Activated naive CD4-positive, alpha-beta T cell treated with anti-CD3 and anti-CD28 coated beads, Interleukin-2, amount 50 U/mL, for 24 hours (primary cell): ENCODE measurements around the gene KRT36.

Experiments
- H3K27ac Mint-ChIP-seq: one replicate; pipeline ENCODE4 v1.8.0; 2021; ENCODE audit warnings: mild to moderate bottlenecking, mixed read lengths
- H3K27me3 Mint-ChIP-seq: one replicate; pipeline ENCODE4 v1.8.0; 2021; ENCODE audit warnings: mixed read lengths
- H3K36me3 Mint-ChIP-seq: one replicate; pipeline ENCODE4 v1.8.0; 2021; ENCODE audit warnings: mixed read lengths
- H3K4me1 Mint-ChIP-seq: one replicate; pipeline ENCODE4 v1.8.0; 2021; ENCODE audit warnings: mixed read lengths
- H3K4me3 Mint-ChIP-seq: one replicate; pipeline ENCODE4 v1.8.0; 2021; ENCODE audit warnings: mild to moderate bottlenecking, mixed read lengths
- H3K9me3 Mint-ChIP-seq: one replicate; pipeline ENCODE4 v1.8.0; 2021; ENCODE audit warnings: mixed read lengths

The KRT36 gene

GRCh38 chr17:41476866-41477815 is 12.6 kb downstream of the KRT36 start:
- H3K9me3 Mint-ChIP-seq: no peaks in the 10 kb centered on the region
- no peak overlapping the region for H3K27ac Mint-ChIP-seq
- H3K4me3 Mint-ChIP-seq: no peak overlapping the region

GRCh38 chr17:41475421-41475820 is 14.3 kb downstream of the KRT36 start:
- Mint-ChIP-seq H3K36me3 (no peaks in the 10 kb centered on the region), H3K27ac (no peak overlapping the region), H3K9me3 (no peaks in the 10 kb centered on the region), H3K4me3 (no peak overlapping the region), H3K27me3 (no peaks in the 10 kb centered on the region), H3K4me1 (no peaks in the 10 kb centered on the region)

More at GRCh38 chr17:41476866-41477815, 12.6 kb downstream of the KRT36 start:
- Mint-ChIP-seq H3K36me3 (no peaks in the 10 kb centered on the region), H3K27me3 (no peaks in the 10 kb centered on the region), H3K4me1 (no peaks in the 10 kb centered on the region)

- H3K27ac Mint-ChIP-seq: no peak overlapping the region
- H3K9me3 Mint-ChIP-seq: no peaks in the 10 kb centered on the region
- no peaks in the 10 kb centered on the region for H3K36me3 Mint-ChIP-seq
- no peaks in the 10 kb centered on the region for H3K27me3 Mint-ChIP-seq
- no peaks in the 10 kb centered on the region for H3K4me1 Mint-ChIP-seq
- H3K4me3 Mint-ChIP-seq: no peak overlapping the region
Observed at GRCh38 chr17:41474863-41475262, 14.8 kb downstream of the KRT36 start.

GRCh38 chr17:41468346-41468745 is 21.4 kb downstream of the KRT36 start:
- H3K36me3 Mint-ChIP-seq: no peaks in the 10 kb centered on the region
- H3K27me3 Mint-ChIP-seq: no peaks in the 10 kb centered on the region
- H3K4me3 Mint-ChIP-seq: no peak overlapping the region
- H3K9me3 Mint-ChIP-seq: no peaks in the 10 kb centered on the region
- H3K4me1 Mint-ChIP-seq: no peaks in the 10 kb centered on the region
- H3K27ac Mint-ChIP-seq: no peak overlapping the region

GRCh38 chr17:41467561-41467960 is 22.1 kb downstream of the KRT36 start:
- H3K36me3 Mint-ChIP-seq: no peaks in the 10 kb centered on the region
- H3K27ac Mint-ChIP-seq: no peak overlapping the region
- no peaks in the 10 kb centered on the region for H3K27me3 Mint-ChIP-seq
- no peak overlapping the region for H3K4me3 Mint-ChIP-seq
- no peaks in the 10 kb centered on the region for H3K4me1 Mint-ChIP-seq
- no peaks in the 10 kb centered on the region for H3K9me3 Mint-ChIP-seq

GRCh38 chr17:41466988-41467387 is 22.7 kb downstream of the KRT36 start, which contains the start of gene KRT32:
Gene KRT32, minus strand, starts transcription at chr17:41467386. Its CDS starts 61 bp downstream, at chr17:41467325.
- no peak within 1 kb of the TSS for H3K4me3 Mint-ChIP-seq
- no peaks in the 10 kb centered on the region for H3K9me3 Mint-ChIP-seq
- H3K4me1 Mint-ChIP-seq: no peaks in the 10 kb centered on the region
- H3K27me3 Mint-ChIP-seq: no peaks in the 10 kb centered on the region
- no peaks in the 10 kb centered on the region for H3K36me3 Mint-ChIP-seq
- H3K27ac Mint-ChIP-seq: no peak within 1 kb of the TSS

GRCh38 chr17:41464682-41465081 is 25.0 kb downstream of the KRT36 start:
- Mint-ChIP-seq H3K9me3 (no peaks in the 10 kb centered on the region), H3K36me3 (no peaks in the 10 kb centered on the region), H3K27me3 (no peaks in the 10 kb centered on the region)

GRCh38 chr17:41464173-41464572 is 25.5 kb downstream of the KRT36 start:
- H3K27ac Mint-ChIP-seq: no peak overlapping the region
- H3K36me3 Mint-ChIP-seq: no peaks in the 10 kb centered on the region
- no peaks in the 10 kb centered on the region for H3K4me1 Mint-ChIP-seq

More at GRCh38 chr17:41464682-41465081, 25.0 kb downstream of the KRT36 start:
- no peak overlapping the region for H3K4me3 Mint-ChIP-seq
- no peaks in the 10 kb centered on the region for H3K4me1 Mint-ChIP-seq
- peak overlapping the region; percentile 74 for H3K27ac Mint-ChIP-seq

GRCh38 chr17:41463746-41464145 is 26.0 kb downstream of the KRT36 start:
- H3K4me3 Mint-ChIP-seq: no peak overlapping the region
- no peaks in the 10 kb centered on the region for H3K9me3 Mint-ChIP-seq
- H3K27ac Mint-ChIP-seq: no peak overlapping the region
- H3K4me1 Mint-ChIP-seq: no peaks in the 10 kb centered on the region
- no peaks in the 10 kb centered on the region for H3K36me3 Mint-ChIP-seq
- H3K27me3 Mint-ChIP-seq: no peaks in the 10 kb centered on the region

More at GRCh38 chr17:41464173-41464572, 25.5 kb downstream of the KRT36 start:
- Mint-ChIP-seq H3K4me3 (no peak overlapping the region), H3K27me3 (no peaks in the 10 kb centered on the region), H3K9me3 (no peaks in the 10 kb centered on the region)

GRCh38 chr17:41462705-41463104 is 27.0 kb downstream of the KRT36 start:
- no peaks in the 10 kb centered on the region for H3K36me3 Mint-ChIP-seq
- no peak overlapping the region for H3K4me3 Mint-ChIP-seq
- no peaks in the 10 kb centered on the region for H3K4me1 Mint-ChIP-seq
- H3K27ac Mint-ChIP-seq: no peak overlapping the region
- no peaks in the 10 kb centered on the region for H3K9me3 Mint-ChIP-seq
- H3K27me3 Mint-ChIP-seq: no peaks in the 10 kb centered on the region

GRCh38 chr17:41457676-41458075 is 32.0 kb downstream of the KRT36 start:
- H3K27me3 Mint-ChIP-seq: no peaks in the 10 kb centered on the region
- H3K27ac Mint-ChIP-seq: no peak overlapping the region
- no peaks in the 10 kb centered on the region for H3K9me3 Mint-ChIP-seq
- no peaks in the 10 kb centered on the region for H3K4me1 Mint-ChIP-seq
- H3K4me3 Mint-ChIP-seq: no peak overlapping the region
- H3K36me3 Mint-ChIP-seq: no peaks in the 10 kb centered on the region

- no peak overlapping the region for H3K27ac Mint-ChIP-seq
- no peaks in the 10 kb centered on the region for H3K9me3 Mint-ChIP-seq
- H3K4me1 Mint-ChIP-seq: no peaks in the 10 kb centered on the region
- H3K4me3 Mint-ChIP-seq: no peak overlapping the region
- no peaks in the 10 kb centered on the region for H3K27me3 Mint-ChIP-seq
- H3K36me3 Mint-ChIP-seq: no peaks in the 10 kb centered on the region
Observed at GRCh38 chr17:41456204-41456603, 33.5 kb downstream of the KRT36 start.

GRCh38 chr17:41455236-41455635 is 34.5 kb downstream of the KRT36 start:
- Mint-ChIP-seq H3K27me3 (no peaks in the 10 kb centered on the region), H3K9me3 (no peaks in the 10 kb centered on the region), H3K36me3 (no peaks in the 10 kb centered on the region), H3K27ac (no peak overlapping the region), H3K4me1 (no peaks in the 10 kb centered on the region), H3K4me3 (no peak overlapping the region)

- Mint-ChIP-seq H3K27me3 (no peaks in the 10 kb centered on the region), H3K36me3 (no peaks in the 10 kb centered on the region), H3K27ac (no peak overlapping the region), H3K9me3 (no peaks in the 10 kb centered on the region), H3K4me3 (no peak overlapping the region), H3K4me1 (no peaks in the 10 kb centered on the region)
Observed at GRCh38 chr17:41453066-41453465, 36.6 kb downstream of the KRT36 start.

GRCh38 chr17:41452281-41452680 is 37.4 kb downstream of the KRT36 start:
- H3K36me3 Mint-ChIP-seq: no peaks in the 10 kb centered on the region
- no peaks in the 10 kb centered on the region for H3K4me1 Mint-ChIP-seq
- no peak overlapping the region for H3K4me3 Mint-ChIP-seq
- H3K27ac Mint-ChIP-seq: no peak overlapping the region
- H3K9me3 Mint-ChIP-seq: no peaks in the 10 kb centered on the region
- H3K27me3 Mint-ChIP-seq: no peaks in the 10 kb centered on the region

GRCh38 chr17:41451154-41451728 is 38.5 kb downstream of the KRT36 start:
- Mint-ChIP-seq H3K9me3 (no peaks in the 10 kb centered on the region), H3K27ac (no peak overlapping the region), H3K27me3 (no peaks in the 10 kb centered on the region), H3K36me3 (no peaks in the 10 kb centered on the region), H3K4me1 (no peaks in the 10 kb centered on the region), H3K4me3 (no peak overlapping the region)
